Ishikawa (cell line): Measurements from ENCODE around the gene SEC16A.

Experiments used
- CEBPB ChIP-seq: IDR thresholded peaks from 2 replicates; pipeline ENCODE4 v1.6.1; 2012
- CREB1 ChIP-seq: IDR thresholded peaks from 2 replicates; pipeline ENCODE4 v1.6.1; 2012; ENCODE audit warnings: low read depth
- EGR1 ChIP-seq: IDR thresholded peaks from 2 replicates; pipeline ENCODE4 v1.6.1; 2012
- EP300 ChIP-seq: IDR thresholded peaks from 2 replicates; pipeline ENCODE4 v1.6.1; 2012; ENCODE audit warnings: borderline replicate concordance
- FOXM1 ChIP-seq: IDR thresholded peaks from 2 replicates; pipeline ENCODE4 v1.6.1; 2012; ENCODE audit warnings: low read depth, borderline replicate concordance
- MAX ChIP-seq: IDR thresholded peaks from 2 replicates; pipeline ENCODE4 v1.6.1; 2012
- NFIC ChIP-seq: IDR thresholded peaks from 2 replicates; pipeline ENCODE4 v1.6.1; 2012
- RAD21 ChIP-seq: IDR thresholded peaks from 2 replicates; pipeline ENCODE4 v1.6.1; 2012; ENCODE audit warnings: low read depth
- TAF1 ChIP-seq: IDR thresholded peaks from 2 replicates; pipeline ENCODE4 v1.6.1; 2012; ENCODE audit warnings: low read depth, mild to moderate bottlenecking
- TCF12 ChIP-seq: IDR thresholded peaks from 2 replicates; pipeline ENCODE4 v1.6.1; 2012; ENCODE audit warnings: low read depth
- TEAD4 ChIP-seq: IDR thresholded peaks from 2 replicates; pipeline ENCODE4 v1.6.1; 2012
- USF1 ChIP-seq: IDR thresholded peaks from 2 replicates; pipeline ENCODE4 v1.6.1; 2012
- YY1 ChIP-seq: IDR thresholded peaks from 2 replicates; pipeline ENCODE4 v1.6.1; 2012; ENCODE audit warnings: low read depth
- ZBTB7A ChIP-seq: IDR thresholded peaks from 2 replicates; pipeline ENCODE4 v1.6.1; 2012; ENCODE audit warnings: low read depth
- TF ChIP-seq, protein P1 (sequence below): IDR thresholded peaks from 2 replicates; pipeline ENCODE4 v1.6.1; 2012; ENCODE audit warnings: low read depth, mild to moderate bottlenecking

Gene SEC16A

GRCh38 chr9:136430588-136431234 is 52.1 kb downstream of the SEC16A start:
- TF ChIP-seq EP300 (no peak), RAD21 (no peak), EGR1 (no peak), CEBPB (no peak), YY1 (no peak), MAX (no peak), TEAD4 (no peak), TCF12 (no peak), FOXM1 (no peak), NFIC (no peak), TAF1 (no peak), USF1 (no peak), CREB1 (no peak), ZBTB7A (no peak)
- TF ChIP-seq, protein P1, sequence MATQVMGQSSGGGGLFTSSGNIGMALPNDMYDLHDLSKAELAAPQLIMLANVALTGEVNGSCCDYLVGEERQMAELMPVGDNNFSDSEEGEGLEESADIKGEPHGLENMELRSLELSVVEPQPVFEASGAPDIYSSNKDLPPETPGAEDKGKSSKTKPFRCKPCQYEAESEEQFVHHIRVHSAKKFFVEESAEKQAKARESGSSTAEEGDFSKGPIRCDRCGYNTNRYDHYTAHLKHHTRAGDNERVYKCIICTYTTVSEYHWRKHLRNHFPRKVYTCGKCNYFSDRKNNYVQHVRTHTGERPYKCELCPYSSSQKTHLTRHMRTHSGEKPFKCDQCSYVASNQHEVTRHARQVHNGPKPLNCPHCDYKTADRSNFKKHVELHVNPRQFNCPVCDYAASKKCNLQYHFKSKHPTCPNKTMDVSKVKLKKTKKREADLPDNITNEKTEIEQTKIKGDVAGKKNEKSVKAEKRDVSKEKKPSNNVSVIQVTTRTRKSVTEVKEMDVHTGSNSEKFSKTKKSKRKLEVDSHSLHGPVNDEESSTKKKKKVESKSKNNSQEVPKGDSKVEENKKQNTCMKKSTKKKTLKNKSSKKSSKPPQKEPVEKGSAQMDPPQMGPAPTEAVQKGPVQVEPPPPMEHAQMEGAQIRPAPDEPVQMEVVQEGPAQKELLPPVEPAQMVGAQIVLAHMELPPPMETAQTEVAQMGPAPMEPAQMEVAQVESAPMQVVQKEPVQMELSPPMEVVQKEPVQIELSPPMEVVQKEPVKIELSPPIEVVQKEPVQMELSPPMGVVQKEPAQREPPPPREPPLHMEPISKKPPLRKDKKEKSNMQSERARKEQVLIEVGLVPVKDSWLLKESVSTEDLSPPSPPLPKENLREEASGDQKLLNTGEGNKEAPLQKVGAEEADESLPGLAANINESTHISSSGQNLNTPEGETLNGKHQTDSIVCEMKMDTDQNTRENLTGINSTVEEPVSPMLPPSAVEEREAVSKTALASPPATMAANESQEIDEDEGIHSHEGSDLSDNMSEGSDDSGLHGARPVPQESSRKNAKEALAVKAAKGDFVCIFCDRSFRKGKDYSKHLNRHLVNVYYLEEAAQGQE: no peak

DNA sequence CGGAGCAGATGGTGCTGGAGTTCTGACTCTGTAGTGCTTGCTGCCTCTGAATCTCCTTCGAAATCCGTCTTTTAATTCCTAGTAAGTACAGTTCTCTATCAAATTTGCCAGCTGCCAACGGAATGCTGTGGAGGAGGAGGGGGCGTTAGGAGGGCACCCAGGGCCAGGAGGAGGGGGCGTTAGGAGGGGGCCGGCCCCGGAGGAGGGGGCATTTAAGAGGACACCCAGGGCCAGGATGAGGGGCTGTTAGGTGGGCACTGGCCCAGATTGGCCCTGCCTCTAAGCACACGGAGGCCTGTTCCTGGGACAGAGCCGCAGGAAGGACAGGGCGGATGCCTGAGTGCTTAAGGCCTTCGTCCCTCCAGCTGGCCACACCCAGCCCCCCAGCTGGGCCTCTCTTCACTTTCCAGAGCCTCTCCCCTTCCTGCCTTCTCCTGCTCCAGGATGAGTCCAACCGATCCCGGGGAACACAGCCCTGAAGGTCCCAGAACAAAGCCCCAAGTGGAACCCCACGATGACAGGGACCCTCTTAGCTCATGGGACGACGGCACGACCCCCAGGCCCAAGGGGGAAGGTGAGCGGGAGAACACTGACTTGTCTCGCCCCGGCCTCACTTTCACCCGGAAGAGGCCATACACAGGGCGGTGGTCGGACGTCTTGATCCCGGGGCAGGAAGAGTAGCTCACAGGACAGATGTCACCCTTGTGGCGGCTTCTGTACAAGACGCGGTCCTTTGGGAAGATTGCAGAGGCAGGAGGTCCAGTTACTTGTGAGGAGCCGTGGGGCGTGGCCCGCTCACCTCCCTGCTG is 53.0 kb downstream of the SEC16A start:
- TF ChIP-seq YY1: no peak
- TF ChIP-seq, protein P1: no peak
- no peak for TF ChIP-seq EP300
- TF ChIP-seq CEBPB: no peak
- no peak for TF ChIP-seq EGR1
- no peak for TF ChIP-seq MAX
- TF ChIP-seq RAD21: no peak
- TF ChIP-seq FOXM1: no peak
- no peak for TF ChIP-seq TCF12
- TF ChIP-seq NFIC: no peak
- no peak for TF ChIP-seq TAF1
- TF ChIP-seq TEAD4: no peak
- no peak for TF ChIP-seq CREB1

DNA sequence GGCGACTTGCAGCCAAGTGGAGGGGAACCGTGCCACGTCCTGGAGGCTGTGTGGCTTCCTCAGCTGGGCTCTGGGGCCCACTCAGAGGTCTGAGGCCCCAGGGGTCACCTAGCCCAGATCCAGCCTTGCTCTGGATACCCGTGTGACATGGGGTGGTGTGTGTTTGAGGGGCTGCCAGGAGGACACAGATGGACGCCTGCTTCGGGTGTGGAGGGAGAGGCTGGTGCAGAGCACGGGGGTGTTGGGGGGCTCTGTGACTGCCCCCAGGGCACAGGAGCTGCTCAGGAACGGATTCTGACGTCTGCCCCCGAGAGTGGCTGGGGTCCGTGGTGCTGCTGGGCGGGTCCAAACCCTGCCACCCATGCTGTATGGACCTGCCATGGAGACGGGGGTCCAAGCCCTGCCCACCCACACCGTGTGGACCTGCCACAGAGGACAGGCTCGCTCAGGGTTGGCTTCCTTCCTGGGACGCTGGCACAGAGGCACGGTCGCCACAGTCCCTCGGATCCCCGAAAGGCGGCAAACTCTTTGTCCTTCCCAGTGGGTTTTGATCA is 53.7 kb downstream of the SEC16A start:
- TF ChIP-seq YY1: no peak
- no peak for TF ChIP-seq MAX
- no peak for TF ChIP-seq TCF12
- no peak for TF ChIP-seq CREB1
- no peak for TF ChIP-seq USF1
- TF ChIP-seq ZBTB7A: no peak
- TF ChIP-seq, protein P1: no peak
- TF ChIP-seq RAD21: no peak
- no peak for TF ChIP-seq EP300
- no peak for TF ChIP-seq CEBPB
- TF ChIP-seq EGR1: no peak
- no peak for TF ChIP-seq TEAD4
